Mucosa of stomach (tissue), 1 donor: ENCODE data around the gene ANAPC2.

Experiments used
- H3K27me3 ChIP-seq: one replicate; pipeline ENCODE4 v1.7.0; 2013; ENCODE audit warnings: mild to moderate bottlenecking, low read length; ENCODE audit not compliant: control insufficient read depth, insufficient read depth
- H3K36me3 ChIP-seq: one replicate; pipeline ENCODE4 v1.7.0; 2013; ENCODE audit warnings: low read length; ENCODE audit not compliant: control insufficient read depth, insufficient read depth
- H3K4me1 ChIP-seq: one replicate; pipeline ENCODE4 v1.7.0; 2013; ENCODE audit warnings: mild to moderate bottlenecking, low read length; ENCODE audit not compliant: control insufficient read depth, insufficient read depth
- H3K4me3 ChIP-seq: one replicate; pipeline ENCODE4 v1.7.0; 2013; ENCODE audit warnings: low read length
- H3K9ac ChIP-seq: one replicate; pipeline ENCODE4 v1.7.0; 2013; ENCODE audit warnings: mild to moderate bottlenecking, low read length, moderate library complexity
- H3K9me3 ChIP-seq: one replicate; pipeline ENCODE4 v1.7.0; 2013; ENCODE audit warnings: mild to moderate bottlenecking, low read length, moderate library complexity; ENCODE audit not compliant: control insufficient read depth
- donor health status: Pancreatic carcinoma.

ANAPC2 gene

GRCh38 chr9:137156567-137157375 is 31.6 kb downstream of the ANAPC2 start:
- Histone ChIP-seq H3K9me3 (no peaks in the 10 kb centered on the region), H3K4me1 (peaks cover 7% of the 10 kb centered on the region), H3K9ac (no peak overlapping the region), H3K36me3 (no peaks in the 10 kb centered on the region), H3K27me3 (peaks cover 62% of the 10 kb centered on the region), H3K4me3 (no peak overlapping the region)

- Histone ChIP-seq H3K27me3 (peaks cover 40% of the 10 kb centered on the region), H3K36me3 (no peaks in the 10 kb centered on the region)
Measured at GRCh38 chr9:137152844-137153405, 35.4 kb downstream of the ANAPC2 start.

GRCh38 chr9:137150617-137151457 is 37.5 kb downstream of the ANAPC2 start:
- Histone ChIP-seq H3K4me3 (no peak overlapping the region), H3K9ac (no peak overlapping the region), H3K4me1 (peaks cover 4% of the 10 kb centered on the region), H3K36me3 (no peaks in the 10 kb centered on the region), H3K9me3 (no peaks in the 10 kb centered on the region), H3K27me3 (peaks cover 33% of the 10 kb centered on the region)

More at GRCh38 chr9:137152844-137153405, 35.4 kb downstream of the ANAPC2 start:
- no peak overlapping the region for H3K9ac ChIP-seq
- H3K9me3 ChIP-seq, result no peaks in the 10 kb centered on the region
- no peak overlapping the region for H3K4me3 ChIP-seq
- H3K4me1 ChIP-seq, result peaks cover 11% of the 10 kb centered on the region

- Histone ChIP-seq H3K9me3 (no peaks in the 10 kb centered on the region), H3K27me3 (peaks cover 26% of the 10 kb centered on the region), H3K9ac (no peak overlapping the region), H3K4me3 (no peak overlapping the region), H3K4me1 (peaks cover 4% of the 10 kb centered on the region), H3K36me3 (no peaks in the 10 kb centered on the region)
Measured at GRCh38 chr9:137149942-137150616, 38.3 kb downstream of the ANAPC2 start.

DNA sequence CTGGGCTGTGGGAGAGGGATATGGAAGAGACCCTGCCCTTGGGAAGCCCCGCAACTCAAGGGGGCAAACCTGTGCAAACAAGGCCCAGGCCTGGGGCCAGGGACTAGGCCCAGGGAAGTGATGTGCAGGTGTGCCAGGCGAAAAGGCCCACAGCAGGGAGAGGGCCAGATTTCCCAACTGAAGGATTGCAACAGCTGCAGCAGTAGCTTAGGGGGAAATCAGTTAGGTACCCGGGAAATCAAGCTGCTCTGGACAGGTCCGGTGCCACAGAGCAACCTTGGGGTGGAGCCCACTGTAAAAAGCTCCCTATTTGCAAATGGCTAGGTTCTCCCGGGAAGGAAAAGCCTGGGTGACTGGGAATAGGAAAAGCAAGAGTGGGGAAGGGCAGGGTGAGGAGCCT is 39.0 kb downstream of the ANAPC2 start:
- Histone ChIP-seq H3K27me3 (peaks cover 25% of the 10 kb centered on the region), H3K9me3 (no peaks in the 10 kb centered on the region), H3K4me1 (peaks cover 4% of the 10 kb centered on the region), H3K9ac (no peak overlapping the region), H3K4me3 (no peak overlapping the region), H3K36me3 (no peaks in the 10 kb centered on the region)

DNA sequence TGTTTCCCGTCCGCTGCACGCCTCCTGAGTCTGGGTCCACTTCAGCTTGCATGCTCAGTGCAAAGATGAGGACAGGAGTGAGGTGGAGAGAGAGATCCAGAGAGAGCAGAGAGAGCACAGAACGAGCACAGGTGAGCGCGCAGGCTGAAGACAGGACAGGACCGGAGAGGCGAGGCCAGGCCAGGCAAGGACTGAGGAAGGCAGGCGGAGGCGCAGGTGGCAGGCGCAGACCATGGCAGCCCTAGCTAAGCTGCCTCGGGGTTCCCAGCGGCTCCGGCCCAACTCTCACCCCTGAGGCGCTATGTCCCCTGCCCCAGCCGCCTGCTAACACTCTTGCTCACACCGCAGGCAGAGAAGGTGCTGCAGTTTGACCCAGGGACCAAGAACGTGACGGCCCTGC is 39.7 kb downstream of the ANAPC2 start:
- no peaks in the 10 kb centered on the region for H3K36me3 ChIP-seq

DNA sequence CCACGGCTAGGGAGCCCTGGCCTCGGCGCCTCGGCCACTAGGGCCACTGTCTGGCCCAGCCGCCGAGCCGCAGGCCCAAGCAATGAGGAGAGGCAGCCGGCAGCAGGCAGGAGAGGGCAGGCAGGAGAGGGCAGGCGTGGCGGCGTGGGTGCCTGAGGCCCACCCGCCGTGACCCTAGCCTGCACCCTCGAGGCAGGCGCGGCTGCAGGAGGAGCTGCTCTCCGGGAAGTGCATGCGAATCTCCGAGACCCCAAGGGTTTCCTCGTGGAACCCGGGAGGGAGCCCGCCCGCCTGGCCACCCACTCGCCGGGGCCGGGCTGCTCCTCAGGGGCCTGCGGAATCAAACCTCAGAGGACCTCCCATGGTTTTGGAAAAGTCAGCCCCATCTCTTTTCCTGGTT is 40.1 kb downstream of the ANAPC2 start:
- Histone ChIP-seq H3K4me1 (peaks cover 4% of the 10 kb centered on the region), H3K9me3 (no peaks in the 10 kb centered on the region), H3K9ac (no peak overlapping the region), H3K27me3 (peaks cover 31% of the 10 kb centered on the region), H3K4me3 (no peak overlapping the region), H3K36me3 (no peaks in the 10 kb centered on the region)

More for the DNA sequence above, 39.7 kb downstream of the ANAPC2 start:
- H3K27me3 ChIP-seq, result peaks cover 28% of the 10 kb centered on the region
- no peak overlapping the region for H3K9ac ChIP-seq
- H3K4me1 ChIP-seq, result peaks cover 4% of the 10 kb centered on the region
- no peaks in the 10 kb centered on the region for H3K9me3 ChIP-seq
- no peak overlapping the region for H3K4me3 ChIP-seq

- peaks cover 36% of the 10 kb centered on the region for H3K27me3 ChIP-seq
Measured at GRCh38 chr9:137147793-137148160, 40.6 kb downstream of the ANAPC2 start.

DNA sequence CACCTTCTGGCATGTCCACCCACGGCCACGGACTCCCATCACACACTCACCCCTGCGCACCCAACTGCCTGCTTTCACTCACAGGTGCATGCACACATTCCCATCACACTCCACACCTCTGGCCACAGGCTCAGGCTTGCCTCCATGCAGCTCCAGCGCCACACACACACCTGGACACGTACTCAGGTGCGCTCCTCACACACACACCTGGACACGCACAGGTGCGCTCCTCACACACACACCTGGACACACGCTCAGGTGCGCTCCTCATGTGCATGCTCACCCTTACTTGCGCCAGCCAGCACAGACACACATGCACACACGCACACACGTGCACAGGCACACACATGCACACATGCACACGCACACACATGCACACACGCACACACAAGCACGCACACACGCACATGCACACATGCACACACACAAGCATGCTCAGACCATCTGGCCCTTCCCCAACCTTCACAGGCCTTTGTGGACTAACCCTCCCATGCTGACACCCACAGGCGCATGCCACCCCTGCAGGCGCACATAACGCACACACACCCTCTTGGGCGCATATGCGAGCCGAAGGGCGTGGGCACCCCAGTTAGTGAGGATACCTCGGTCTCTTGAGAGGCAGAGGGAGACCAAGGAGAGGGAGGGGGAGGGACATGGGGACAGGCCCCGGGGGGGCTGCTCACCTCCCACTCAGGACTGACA is 41.1 kb downstream of the ANAPC2 start:
- no peaks in the 10 kb centered on the region for H3K9me3 ChIP-seq
- no peaks in the 10 kb centered on the region for H3K36me3 ChIP-seq
- H3K4me3 ChIP-seq, result no peak overlapping the region
- H3K9ac ChIP-seq, result no peak overlapping the region
- peaks cover 40% of the 10 kb centered on the region for H3K27me3 ChIP-seq
- H3K4me1 ChIP-seq, result peaks cover 4% of the 10 kb centered on the region

More at GRCh38 chr9:137147793-137148160, 40.6 kb downstream of the ANAPC2 start:
- no peaks in the 10 kb centered on the region for H3K9me3 ChIP-seq
- peaks cover 4% of the 10 kb centered on the region for H3K4me1 ChIP-seq
- no peaks in the 10 kb centered on the region for H3K36me3 ChIP-seq
- no peak overlapping the region for H3K4me3 ChIP-seq
- H3K9ac ChIP-seq, result no peak overlapping the region

- H3K27me3 ChIP-seq, result peaks cover 47% of the 10 kb centered on the region
- H3K36me3 ChIP-seq, result no peaks in the 10 kb centered on the region
Measured at GRCh38 chr9:137146527-137146918, 41.8 kb downstream of the ANAPC2 start.

GRCh38 chr9:137145731-137146526 is 42.4 kb downstream of the ANAPC2 start:
- Histone ChIP-seq H3K27me3 (peaks cover 53% of the 10 kb centered on the region), H3K9ac (no peak overlapping the region), H3K36me3 (no peaks in the 10 kb centered on the region), H3K4me1 (peaks cover 4% of the 10 kb centered on the region), H3K9me3 (no peaks in the 10 kb centered on the region), H3K4me3 (no peak overlapping the region)

More at GRCh38 chr9:137146527-137146918, 41.8 kb downstream of the ANAPC2 start:
- no peak overlapping the region for H3K4me3 ChIP-seq
- no peaks in the 10 kb centered on the region for H3K9me3 ChIP-seq
- no peak overlapping the region for H3K9ac ChIP-seq
- H3K4me1 ChIP-seq, result peaks cover 4% of the 10 kb centered on the region
